ENCODE data around the gene CD247. TPM values are rescaled to one million over a fixed set of nuclear protein-coding genes. Genes with fewer than 3 reads are reported as not detected.

Gene CD247
- total and polyA plus RNA-seq, 3 donors from 2014 or later, result 0.47 to 2.5 (median 1.1) TPM

DNA sequence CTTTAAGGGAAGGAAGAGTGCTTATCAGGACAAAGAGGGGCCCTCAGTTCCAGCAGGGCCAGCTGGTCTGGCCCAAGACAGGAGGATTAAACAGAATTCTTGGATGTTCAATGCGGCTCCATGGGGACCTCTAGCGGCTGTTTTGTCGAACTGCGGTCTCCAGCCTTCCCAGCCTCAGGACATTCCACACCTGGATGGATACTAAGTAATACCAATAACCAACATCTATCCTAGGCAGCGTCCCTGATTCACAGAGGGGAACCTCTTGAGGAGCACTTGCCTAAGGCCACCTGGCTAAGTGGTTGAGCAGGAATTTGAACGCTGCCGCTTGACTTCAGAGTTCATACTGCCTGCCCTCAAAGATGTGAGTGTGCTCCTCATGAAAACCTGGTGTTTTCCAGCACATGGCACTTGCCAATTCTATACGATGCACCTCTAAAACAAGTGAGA, 15.5 kb upstream of the CD247 start:
- H3K9me3 ChIP-seq, result no peaks in the 10 kb centered on the region
- no peaks in the 10 kb centered on the region for H3K27me3 ChIP-seq
- no peak overlapping the region for H3K4me3 ChIP-seq
- H3K4me1 ChIP-seq, result no peaks in the 10 kb centered on the region
- intact Hi-C loops (cut with DNase I; ENCODE audit: low total_unique reads), result no loop called here
- 10 to 14% methylated on average over 8 of the region's 8 CpGs for WGBS, 2 donors
- DNase-seq, result peak; percentile 84
- no peak overlapping the region for H3K27ac ChIP-seq
- no peaks in the 10 kb centered on the region for H3K36me3 ChIP-seq (ENCODE audit: low read depth, missing control alignments)
- TF ChIP-seq POLR2A (IDR thresholded peaks at IDR 0.05) (no peak), CTCF (IDR thresholded peaks at IDR 0.05) (peak; percentile 59 to 94 (median 82))

DNA sequence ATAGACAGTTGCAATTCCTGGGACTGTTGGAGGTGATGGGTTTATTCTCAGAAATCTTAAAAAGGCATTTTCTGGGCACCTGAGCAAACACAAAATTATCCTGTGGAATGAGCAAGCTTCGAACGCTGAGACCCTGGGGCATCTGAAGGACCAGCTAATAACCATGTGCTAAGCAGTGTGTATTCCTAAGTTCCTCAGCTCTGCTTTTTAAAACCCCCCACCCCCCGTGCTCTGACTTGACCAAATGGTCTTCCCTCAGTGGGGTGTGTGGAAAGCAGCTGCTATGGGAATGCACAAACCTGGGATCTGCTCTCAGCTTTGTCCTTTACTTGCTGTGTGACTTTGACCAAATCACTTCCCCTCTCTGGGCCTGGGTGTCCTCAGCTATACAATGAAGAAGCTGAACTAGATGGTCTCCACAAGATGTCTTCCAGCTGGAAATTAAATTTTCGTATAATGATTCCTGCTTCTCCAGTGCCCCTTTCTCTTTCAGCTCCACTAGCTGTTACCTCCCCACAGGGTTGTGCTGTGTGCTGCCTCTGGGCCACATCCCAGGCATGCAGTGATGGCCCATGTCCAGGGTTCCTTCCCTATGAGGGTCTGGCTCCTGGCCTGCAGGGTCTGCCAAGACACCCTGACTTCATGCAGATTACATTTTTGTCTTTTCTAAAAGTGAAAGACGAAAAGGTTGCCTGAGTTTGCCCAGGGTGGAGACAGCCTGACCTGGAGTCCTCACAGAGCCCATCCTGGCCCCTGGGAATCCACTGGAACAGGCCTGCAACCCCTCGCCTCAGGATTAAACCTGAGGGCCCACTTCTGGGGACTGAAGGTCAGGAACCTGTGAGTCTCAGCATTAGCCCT, 14.9 kb upstream of the CD247 start:
- intact Hi-C loops (cut with DNase I; ENCODE audit: low total_unique reads), result no loop called here
- H3K27me3 ChIP-seq, result no peaks in the 10 kb centered on the region
- H3K9me3 ChIP-seq, result no peaks in the 10 kb centered on the region
- WGBS, 2 donors, result 65 to 80% methylated on average over 5 to 6 of the region's 6 CpGs
- H3K36me3 ChIP-seq (ENCODE audit: low read depth, missing control alignments), result no peaks in the 10 kb centered on the region
- DNase-seq, result peak; percentile 36
- no peak for TF ChIP-seq POLR2A (IDR thresholded peaks at IDR 0.05)
- no peak for TF ChIP-seq CTCF (IDR thresholded peaks at IDR 0.05)
- H3K4me3 ChIP-seq, result no peak overlapping the region
- H3K27ac ChIP-seq, result no peak overlapping the region
- no peaks in the 10 kb centered on the region for H3K4me1 ChIP-seq

GRCh38 chr1:167532375-167532774, 14.0 kb upstream of the CD247 start:
- no peak for DNase-seq
- intact Hi-C loops (cut with DNase I; ENCODE audit: low total_unique reads), result no loop called here
- H3K27ac ChIP-seq, result no peak overlapping the region

DNA sequence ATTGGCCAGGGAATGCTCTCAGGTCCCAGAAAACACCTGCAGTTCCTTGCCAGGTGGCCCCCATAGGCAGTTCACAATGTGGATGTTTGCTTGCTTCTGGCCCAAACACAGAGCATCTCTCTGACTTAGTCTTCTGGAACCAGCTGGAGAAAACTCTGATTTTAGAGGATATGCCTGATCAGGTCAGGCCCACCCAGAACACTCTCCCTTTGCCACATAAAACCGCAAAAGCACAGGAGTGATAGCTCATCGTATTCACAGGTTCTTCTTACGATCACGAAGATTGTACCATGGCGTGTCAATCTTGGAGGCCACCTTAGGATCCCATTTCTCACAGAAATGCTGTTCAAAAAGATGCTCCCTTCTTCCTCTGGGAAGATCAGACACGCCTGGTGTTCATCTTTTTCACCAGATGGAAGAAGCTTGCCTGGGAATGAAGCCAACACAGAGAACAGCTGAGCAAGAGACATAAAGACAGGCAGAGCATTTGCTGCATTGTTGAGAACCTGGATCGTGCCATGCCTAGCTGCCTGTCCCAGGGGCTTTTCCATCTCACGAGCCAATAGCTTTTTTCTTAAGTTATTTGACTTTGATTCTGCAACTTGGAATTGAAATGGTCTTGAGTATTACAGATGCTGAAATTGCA, 11.6 kb upstream of the CD247 start:
- WGBS, 2 donors, result 75% methylated on average over 8 of the region's 8 CpGs
- intact Hi-C loops (cut with DNase I; ENCODE audit: low total_unique reads), result no loop called here

More at GRCh38 chr1:167532375-167532774, 14.0 kb upstream of the CD247 start:
- H3K4me1 ChIP-seq, result no peaks in the 10 kb centered on the region
- H3K9me3 ChIP-seq, result no peaks in the 10 kb centered on the region
- H3K27me3 ChIP-seq, result no peaks in the 10 kb centered on the region
- H3K36me3 ChIP-seq (ENCODE audit: low read depth, missing control alignments), result no peaks in the 10 kb centered on the region
- no peak overlapping the region for H3K4me3 ChIP-seq
- TF ChIP-seq CTCF (IDR thresholded peaks at IDR 0.05) (no peak), POLR2A (IDR thresholded peaks at IDR 0.05) (no peak)

More for the DNA sequence above, 11.6 kb upstream of the CD247 start:
- TF ChIP-seq CTCF (IDR thresholded peaks at IDR 0.05) (no peak), POLR2A (IDR thresholded peaks at IDR 0.05) (no peak)
- Histone ChIP-seq H3K27me3 (no peaks in the 10 kb centered on the region), H3K9me3 (no peaks in the 10 kb centered on the region), H3K4me1 (no peaks in the 10 kb centered on the region), H3K36me3 (ENCODE audit: low read depth, missing control alignments) (no peaks in the 10 kb centered on the region), H3K4me3 (no peak overlapping the region), H3K27ac (no peak overlapping the region)
- DNase-seq, result no peak

Measured in testis (tissue), 3 donors.